ENCODE results near the gene SDF2L1. TPM values are rescaled to one million over a fixed set of nuclear protein-coding genes. Genes with fewer than 3 reads are reported as not detected.
"Not testable (repeated sequence)": the region's sequence is repeated elsewhere in the genome, so short reads cannot be mapped to it uniquely, and the experiment has no call there.

The SDF2L1 gene
- total RNA-seq (ENCODE audit: low replicate concordance) = 10.6 and 18.3 TPM in 2 replicates

- DNase-seq (ENCODE audit: low read depth) = peak; percentile 98
- no peak for TF ChIP-seq CTCF (IDR thresholded peaks at IDR 0.05; ENCODE audit: insufficient read depth, low read length)
- peak within 1 kb of the TSS; percentile 82 for H3K4me3 ChIP-seq (ENCODE audit: low read depth, low read length)
Measured at GRCh38 chr22:21641789-21642583, at the start of gene SDF2L1. Gene SDF2L1 (plus strand): TSS chr22:21642302. CDS start chr22:21642337, 35 bp downstream.

- no peak for TF ChIP-seq CTCF (IDR thresholded peaks at IDR 0.05; ENCODE audit: insufficient read depth, low read length)
- no peak for DNase-seq (ENCODE audit: low read depth)
- H3K4me3 ChIP-seq (ENCODE audit: low read depth, low read length) = no peak overlapping the region
Measured at GRCh38 chr22:21592422-21592821, 49.7 kb upstream of the SDF2L1 start.

- H3K4me3 ChIP-seq (ENCODE audit: low read depth, low read length) = no peak overlapping the region
- DNase-seq (ENCODE audit: low read depth) = no peak
- TF ChIP-seq CTCF (IDR thresholded peaks at IDR 0.05; ENCODE audit: insufficient read depth, low read length) = peak; percentile 25
Measured at GRCh38 chr22:21593406-21594232, 48.5 kb upstream of the SDF2L1 start.

GRCh38 chr22:21594865-21595452 lies 47.1 kb upstream of the SDF2L1 start:
- DNase-seq (ENCODE audit: low read depth) = no peak
- TF ChIP-seq CTCF (IDR thresholded peaks at IDR 0.05; ENCODE audit: insufficient read depth, low read length) = no peak
- H3K4me3 ChIP-seq (ENCODE audit: low read depth, low read length) = no peak overlapping the region

- H3K4me3 ChIP-seq (ENCODE audit: low read depth, low read length); DNase-seq (ENCODE audit: low read depth): not testable (repeated sequence)
Measured at GRCh38 chr22:21596356-21597135, 45.6 kb upstream of the SDF2L1 start.

- no peak for DNase-seq (ENCODE audit: low read depth)
- TF ChIP-seq CTCF (IDR thresholded peaks at IDR 0.05; ENCODE audit: insufficient read depth, low read length) = no peak
- no peak overlapping the region for H3K4me3 ChIP-seq (ENCODE audit: low read depth, low read length)
Measured at GRCh38 chr22:21598302-21598701, 43.8 kb upstream of the SDF2L1 start.
